Measurements from ENCODE around the gene SPDEF. TPM values are rescaled to one million over a fixed set of nuclear protein-coding genes. Genes with fewer than 3 reads are reported as not detected.

SPDEF gene
- total and polyA plus RNA-seq, 2 donors (not counting 1 experiment from before 2014, with no cell fraction given) = under 0.01 to 0.03 TPM

- no peaks in the 10 kb centered on the region for H3K4me1 ChIP-seq (ENCODE audit: control insufficient read depth, extremely low read depth, insufficient read depth, low read length)
- no peak overlapping the region for H2AFZ ChIP-seq (ENCODE audit: low read length)
- no peak overlapping the region for H3K27ac ChIP-seq (ENCODE audit: insufficient read depth, low read length)
- no peak overlapping the region for H3K9ac ChIP-seq (ENCODE audit: insufficient read depth, low read length)
- DNase-seq (ENCODE audit: low read depth in 2 of 2) = no peak
- no peaks in the 10 kb centered on the region for H3K27me3 ChIP-seq (ENCODE audit: control insufficient read depth, insufficient read depth, low read length)
- TF ChIP-seq CTCF (conservative IDR thresholded peaks at IDR 0.05 in 1 of 2, IDR thresholded peaks at IDR 0.05 in 1 of 2; ENCODE audit: low read depth in 1 of 2, low read length in 2 of 2) = no peak
- no peak for TF ChIP-seq EZH2 (IDR thresholded peaks at IDR 0.05; ENCODE audit: low read length, missing control alignments)
- no peak overlapping the region for H3K4me3 ChIP-seq (replicated peaks in 1 of 4; ENCODE audit: control extremely low read depth in 1 of 4, insufficient read depth in 1 of 4, low read depth in 3 of 4, low read length in 4 of 4)
- no peaks in the 10 kb centered on the region for H3K9me3 ChIP-seq (ENCODE audit: control insufficient read depth, insufficient read depth, low read depth, low read length)
- H3K4me2 ChIP-seq (ENCODE audit: extremely low read depth, insufficient read depth, low read length) = no peak overlapping the region
- no peaks in the 10 kb centered on the region for H3K79me2 ChIP-seq (ENCODE audit: control insufficient read depth, insufficient read depth, low read length)
- H3K36me3 ChIP-seq (ENCODE audit: control insufficient read depth, insufficient read depth, low read length) = no peaks in the 10 kb centered on the region
- H4K20me1 ChIP-seq (ENCODE audit: control insufficient read depth, extremely low read depth, insufficient read depth, low read length) = no peaks in the 10 kb centered on the region
Observed at GRCh38 chr6:34555007-34555322, 1.2 kb downstream of the SPDEF start.

GRCh38 chr6:34554291-34555006 lies 1.7 kb downstream of the SPDEF start:
- DNase-seq (ENCODE audit: low read depth in 2 of 2) = no peak

GRCh38 chr6:34553750-34554149 lies 2.4 kb downstream of the SPDEF start:
- no peak overlapping the region for H2AFZ ChIP-seq (ENCODE audit: low read length)
- DNase-seq (ENCODE audit: low read depth in 2 of 2) = no peak
- H3K4me2 ChIP-seq (ENCODE audit: extremely low read depth, insufficient read depth, low read length) = no peak overlapping the region
- no peaks in the 10 kb centered on the region for H3K27me3 ChIP-seq (ENCODE audit: control insufficient read depth, insufficient read depth, low read length)
- TF ChIP-seq CTCF (conservative IDR thresholded peaks at IDR 0.05 in 1 of 2, IDR thresholded peaks at IDR 0.05 in 1 of 2; ENCODE audit: low read depth in 1 of 2, low read length in 2 of 2) (no peak), EZH2 (IDR thresholded peaks at IDR 0.05; ENCODE audit: low read length, missing control alignments) (no peak)
- no peaks in the 10 kb centered on the region for H3K9me3 ChIP-seq (ENCODE audit: control insufficient read depth, insufficient read depth, low read depth, low read length)
- no peaks in the 10 kb centered on the region for H3K4me1 ChIP-seq (ENCODE audit: control insufficient read depth, extremely low read depth, insufficient read depth, low read length)
- no peaks in the 10 kb centered on the region for H3K36me3 ChIP-seq (ENCODE audit: control insufficient read depth, insufficient read depth, low read length)
- H3K79me2 ChIP-seq (ENCODE audit: control insufficient read depth, insufficient read depth, low read length) = no peaks in the 10 kb centered on the region
- H4K20me1 ChIP-seq (ENCODE audit: control insufficient read depth, extremely low read depth, insufficient read depth, low read length) = no peaks in the 10 kb centered on the region
- no peak overlapping the region for H3K4me3 ChIP-seq (replicated peaks in 1 of 4; ENCODE audit: control extremely low read depth in 1 of 4, insufficient read depth in 1 of 4, low read depth in 3 of 4, low read length in 4 of 4)
- H3K27ac ChIP-seq (ENCODE audit: insufficient read depth, low read length) = no peak overlapping the region
- H3K9ac ChIP-seq (ENCODE audit: insufficient read depth, low read length) = no peak overlapping the region

More at GRCh38 chr6:34554291-34555006, 1.7 kb downstream of the SPDEF start:
- no peak overlapping the region for H3K9ac ChIP-seq (ENCODE audit: insufficient read depth, low read length)
- H2AFZ ChIP-seq (ENCODE audit: low read length) = no peak overlapping the region
- no peak overlapping the region for H3K27ac ChIP-seq (ENCODE audit: insufficient read depth, low read length)
- H3K9me3 ChIP-seq (ENCODE audit: control insufficient read depth, insufficient read depth, low read depth, low read length) = no peaks in the 10 kb centered on the region
- H3K4me1 ChIP-seq (ENCODE audit: control insufficient read depth, extremely low read depth, insufficient read depth, low read length) = no peaks in the 10 kb centered on the region
- no peaks in the 10 kb centered on the region for H3K36me3 ChIP-seq (ENCODE audit: control insufficient read depth, insufficient read depth, low read length)
- no peaks in the 10 kb centered on the region for H3K79me2 ChIP-seq (ENCODE audit: control insufficient read depth, insufficient read depth, low read length)
- no peaks in the 10 kb centered on the region for H3K27me3 ChIP-seq (ENCODE audit: control insufficient read depth, insufficient read depth, low read length)
- TF ChIP-seq EZH2 (IDR thresholded peaks at IDR 0.05; ENCODE audit: low read length, missing control alignments) (no peak), CTCF (conservative IDR thresholded peaks at IDR 0.05 in 1 of 2, IDR thresholded peaks at IDR 0.05 in 1 of 2; ENCODE audit: low read depth in 1 of 2, low read length in 2 of 2) (no peak)
- no peak overlapping the region for H3K4me2 ChIP-seq (ENCODE audit: extremely low read depth, insufficient read depth, low read length)
- H4K20me1 ChIP-seq (ENCODE audit: control insufficient read depth, extremely low read depth, insufficient read depth, low read length) = no peaks in the 10 kb centered on the region
- H3K4me3 ChIP-seq (replicated peaks in 1 of 4; ENCODE audit: control extremely low read depth in 1 of 4, insufficient read depth in 1 of 4, low read depth in 3 of 4, low read length in 4 of 4) = no peak overlapping the region

Measured in fibroblast of lung (primary cell).